GM12873 (cell line): ENCODE results near the gene MAP3K20.

Experiments
- TF ChIP-seq, protein P1 (sequence below): IDR thresholded peaks from 2 replicates; pipeline ENCODE4 v1.5.1; 2012; ENCODE audit warnings: low read depth, mild to moderate bottlenecking, moderate library complexity, low read length, control low read depth; ENCODE audit not compliant: insufficient read depth; ENCODE audit errors: missing control alignments

The MAP3K20 gene

DNA sequence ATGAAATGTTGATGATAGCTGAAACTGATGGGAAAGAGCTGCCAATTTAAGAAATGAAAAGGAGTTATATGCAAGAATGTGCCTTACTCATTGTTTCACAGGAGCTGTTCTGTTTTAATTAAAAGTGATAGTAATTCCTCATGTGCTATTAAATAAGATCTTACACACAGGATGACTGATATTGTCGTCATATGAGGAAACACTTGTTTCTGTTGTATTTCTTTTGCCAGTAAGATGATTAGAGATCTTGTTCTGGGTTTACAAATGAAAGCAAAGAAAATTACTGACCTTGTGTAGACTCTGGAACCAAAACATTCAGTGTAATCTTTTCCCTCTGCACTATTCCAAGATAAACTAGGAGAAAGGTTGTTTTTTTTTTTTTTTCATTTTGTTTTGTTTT is 123.6 kb downstream of the MAP3K20 start:
- TF ChIP-seq, protein P1, sequence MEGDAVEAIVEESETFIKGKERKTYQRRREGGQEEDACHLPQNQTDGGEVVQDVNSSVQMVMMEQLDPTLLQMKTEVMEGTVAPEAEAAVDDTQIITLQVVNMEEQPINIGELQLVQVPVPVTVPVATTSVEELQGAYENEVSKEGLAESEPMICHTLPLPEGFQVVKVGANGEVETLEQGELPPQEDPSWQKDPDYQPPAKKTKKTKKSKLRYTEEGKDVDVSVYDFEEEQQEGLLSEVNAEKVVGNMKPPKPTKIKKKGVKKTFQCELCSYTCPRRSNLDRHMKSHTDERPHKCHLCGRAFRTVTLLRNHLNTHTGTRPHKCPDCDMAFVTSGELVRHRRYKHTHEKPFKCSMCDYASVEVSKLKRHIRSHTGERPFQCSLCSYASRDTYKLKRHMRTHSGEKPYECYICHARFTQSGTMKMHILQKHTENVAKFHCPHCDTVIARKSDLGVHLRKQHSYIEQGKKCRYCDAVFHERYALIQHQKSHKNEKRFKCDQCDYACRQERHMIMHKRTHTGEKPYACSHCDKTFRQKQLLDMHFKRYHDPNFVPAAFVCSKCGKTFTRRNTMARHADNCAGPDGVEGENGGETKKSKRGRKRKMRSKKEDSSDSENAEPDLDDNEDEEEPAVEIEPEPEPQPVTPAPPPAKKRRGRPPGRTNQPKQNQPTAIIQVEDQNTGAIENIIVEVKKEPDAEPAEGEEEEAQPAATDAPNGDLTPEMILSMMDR, result no peak

DNA sequence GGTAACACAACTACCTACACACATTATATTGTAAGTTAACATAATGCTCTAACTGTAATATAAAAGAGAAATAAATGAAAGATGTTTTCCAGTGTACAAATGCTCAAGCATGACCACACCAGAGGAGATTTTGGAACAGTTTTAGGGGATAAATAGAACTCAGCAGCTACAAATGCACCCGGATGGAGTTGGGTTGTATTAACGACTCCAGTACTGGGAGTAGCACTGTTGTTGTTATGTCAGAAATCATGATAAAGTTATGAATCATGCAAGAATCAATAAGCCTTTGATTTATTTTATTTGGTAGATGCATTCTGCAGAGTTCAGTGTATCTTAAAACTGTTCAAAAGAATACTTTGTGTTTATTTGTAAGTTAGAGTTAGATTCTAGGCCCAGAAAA is 126.9 kb downstream of the MAP3K20 start:
- TF ChIP-seq, protein P1, result no peak

DNA sequence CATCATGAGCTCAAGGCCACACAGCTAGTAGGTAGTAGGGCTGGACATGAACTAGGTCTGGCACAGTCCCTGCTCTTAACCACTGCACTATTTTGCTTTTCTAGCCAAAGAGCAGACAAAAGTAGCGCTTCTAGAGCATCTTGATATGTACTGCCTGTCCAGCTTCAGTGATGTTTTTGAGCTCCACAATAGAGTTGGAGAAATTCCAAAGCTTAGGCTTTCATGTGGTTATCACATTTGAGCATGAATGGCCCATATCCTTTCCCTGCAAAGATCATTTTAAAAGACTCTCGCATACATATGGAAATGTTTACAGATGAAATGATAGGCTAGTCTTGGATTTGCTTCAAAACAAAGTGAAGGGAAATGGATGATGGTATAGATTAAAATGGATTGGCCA is 128.7 kb downstream of the MAP3K20 start:
- TF ChIP-seq, protein P1, result no peak

DNA sequence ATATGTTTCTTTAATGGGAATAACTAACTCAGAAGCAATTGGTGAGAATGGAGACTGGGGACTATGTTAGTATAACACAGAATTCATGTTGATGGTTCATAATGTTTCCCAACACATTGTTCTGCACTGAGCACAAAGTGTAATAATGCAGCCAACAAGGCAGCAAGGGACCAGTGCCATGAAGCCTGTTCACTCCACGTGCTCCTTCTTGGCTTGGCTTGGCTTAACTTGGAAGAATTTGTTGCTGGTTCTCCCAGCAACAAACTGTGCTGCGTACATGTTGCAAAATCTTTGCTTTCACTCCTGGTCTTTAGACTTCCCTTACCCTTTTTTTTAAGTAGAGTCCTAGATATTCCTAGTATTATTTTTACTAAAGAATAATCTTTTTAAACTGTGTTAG is 129.7 kb downstream of the MAP3K20 start:
- TF ChIP-seq, protein P1, result no peak

DNA sequence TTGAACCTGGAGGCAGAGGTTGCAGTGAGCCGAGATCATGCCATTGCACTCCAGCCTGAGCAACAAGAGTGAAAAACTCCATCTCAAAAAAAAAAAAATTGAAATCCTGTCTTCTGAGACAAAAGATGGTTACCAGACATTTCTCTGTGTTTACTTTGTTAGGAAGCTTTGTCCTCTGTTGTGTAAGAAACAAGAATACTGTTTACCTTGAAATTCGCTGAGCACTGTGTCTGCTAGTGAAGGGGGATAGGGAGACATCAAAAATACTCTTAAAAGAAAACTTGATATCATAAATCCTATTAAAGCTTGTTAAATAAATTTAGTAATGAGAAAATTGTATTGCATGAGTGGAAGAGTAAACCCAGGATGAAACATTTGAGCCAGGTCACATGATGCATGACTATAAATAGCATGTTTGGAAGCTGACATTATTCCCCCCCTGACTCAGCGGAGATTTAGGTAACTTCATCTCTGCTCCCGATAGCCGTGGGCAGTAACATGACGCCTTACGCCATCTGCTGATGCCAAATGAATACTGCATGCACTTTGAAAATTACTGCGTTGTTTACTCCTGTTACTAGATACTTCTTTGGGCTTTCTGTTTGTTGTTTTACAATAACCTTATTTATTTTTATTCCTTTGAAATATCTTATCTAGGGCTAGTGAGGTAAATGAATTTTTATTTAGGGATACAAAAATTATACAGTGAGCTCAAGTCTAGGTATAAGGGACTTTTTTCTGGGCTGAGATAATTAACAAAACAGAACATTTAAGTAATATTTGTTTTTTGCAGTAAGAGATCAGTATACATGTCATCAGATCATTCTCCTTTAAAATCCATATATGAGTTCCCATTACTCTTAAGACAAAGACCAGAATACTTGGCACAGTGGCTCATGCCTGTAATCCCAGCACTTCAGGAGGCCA is 134.9 kb downstream of the MAP3K20 start:
- TF ChIP-seq, protein P1, result peak; percentile 82

DNA sequence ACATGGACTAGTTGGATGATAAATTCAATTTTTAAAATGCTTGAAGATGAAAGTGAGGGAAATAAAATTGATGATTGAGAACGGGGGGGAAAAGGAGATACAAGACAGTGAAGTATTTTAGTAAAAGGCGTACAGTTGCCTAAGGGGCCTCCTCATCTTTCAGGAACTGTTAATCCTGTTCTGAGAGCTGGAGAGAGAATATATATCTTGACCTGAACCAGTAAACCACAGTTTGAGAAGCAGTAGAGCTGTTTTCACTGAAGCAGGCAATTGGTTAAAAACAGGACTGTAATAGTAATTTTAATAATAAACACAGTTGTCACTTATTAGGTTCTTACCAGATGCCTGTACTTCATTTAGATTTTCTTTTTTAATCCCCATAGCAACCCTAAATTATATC is 137.5 kb downstream of the MAP3K20 start:
- TF ChIP-seq, protein P1, result no peak

DNA sequence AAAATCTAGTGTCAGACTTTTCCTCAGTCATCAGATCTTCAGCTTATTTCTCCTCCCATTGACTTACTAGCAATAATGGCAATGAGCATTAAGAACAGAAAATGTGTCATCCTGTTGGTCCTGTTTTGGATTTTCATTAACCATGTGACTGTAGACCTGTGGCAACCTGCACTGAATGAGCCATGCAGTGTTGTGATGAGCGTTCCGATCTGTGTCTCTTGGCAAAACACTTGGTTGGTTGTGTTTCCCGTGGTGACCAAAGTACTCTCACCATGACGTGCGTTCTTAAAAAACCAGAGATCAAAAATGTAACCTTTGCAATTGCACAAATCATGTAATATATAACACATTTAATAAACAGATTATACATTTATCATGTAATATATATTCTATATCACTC is 138.6 kb downstream of the MAP3K20 start:
- TF ChIP-seq, protein P1, result no peak
